HepG2 (cell line): ENCODE results near the gene ACP7. TPM values are rescaled to one million over a fixed set of nuclear protein-coding genes. Genes with fewer than 3 reads are reported as not detected.

Experiments used
- ATAC-seq: fragments of 200-7000 bp; cut with Tn5 transposase; 3 replicates; pipeline ENCODE4 v1.9.1; 2020; ENCODE audit warnings: mild to moderate bottlenecking, moderate library complexity
- BruUV-seq: library from RNA; stranded (reverse); fragments of 400-500 nt; replicated peaks from 2 replicates; lab custom pipeline; 2021; lab: Mats Ljungman, UMichigan
- CTCF ChIA-PET: fragments of 300-600 bp; formaldehyde crosslinking; extraction: SDS; loops from one replicate; lab custom pipeline; 2021; ENCODE audit warnings: low total read pairs, inconsistent platforms, low intra/inter-chr PET ratio; lab: Yijun Ruan, JAX
- POLR2A ChIA-PET: fragments of 350-600 bp; sonication (Branson Sonifier 250); formaldehyde crosslinking; loops from one replicate; lab custom pipeline; 2020; ENCODE audit warnings: antibody characterized with exemption, inconsistent platforms; lab: Yijun Ruan, JAX
- DNase-seq: peaks from one replicate; pipeline ENCODE4 v3.0.0-alpha.2; 2015; ENCODE audit warnings: low spot score
- FAIRE-seq: peaks from 3 replicates; lab custom pipeline; 2011; peaks lifted over from hg19 to GRCh38; lab: Jason Lieb, UNC
- H2AFZ ChIP-seq: one replicate; pipeline ENCODE4 v1.6.1; 2011; ENCODE audit warnings: low read length, inconsistent platforms
- H3K27ac ChIP-seq: fragments of 300-600 bp; 3 replicates; pipeline ENCODE4 v1.8.0; 2011; ENCODE audit warnings: mixed run types, mild to moderate bottlenecking, mixed read lengths, low read length, inconsistent platforms; ENCODE audit not compliant: insufficient read depth; ENCODE audit errors: extremely low read length
- H3K27me3 ChIP-seq, 2 experiments: fragments of 200-600 bp in 1 of 2; 2 replicates in 1 of 2; 3 replicates in 1 of 2; pipeline versions ENCODE4 v1.6.0 to v1.8.0; 2011; ENCODE audit warnings: low read length in 2 of 2, mild to moderate bottlenecking in 2 of 2, moderate library complexity in 2 of 2, inconsistent platforms in 1 of 2; ENCODE audit not compliant: insufficient read depth in 2 of 2, control insufficient read depth in 1 of 2
- H3K36me3 ChIP-seq, 2 experiments: fragments of 200-600 bp in 1 of 2; replicated peaks in 1 of 2; 2 replicates in 1 of 2; 3 replicates in 1 of 2; pipeline versions ENCODE4 v1.5.1 to v1.8.0; 2011; ENCODE audit warnings: low read length in 2 of 2, inconsistent platforms in 1 of 2; ENCODE audit not compliant: insufficient read depth in 2 of 2, control insufficient read depth in 1 of 2
- H3K4me1 ChIP-seq: 2 replicates; pipeline ENCODE4 v1.5.1; 2012; ENCODE audit warnings: low read length, inconsistent platforms; ENCODE audit not compliant: insufficient read depth
- H3K4me2 ChIP-seq: 2 replicates; pipeline ENCODE4 v1.6.0; 2011; ENCODE audit warnings: low read depth, low read length, inconsistent platforms
- H3K4me3 ChIP-seq, 3 experiments: fragments of 200-600 bp in 1 of 3; sonication (generic), shearing (Covaris generic) in 1 of 3; replicated peaks in 1 of 3; 2 replicates each; pipeline ENCODE4 v1.5.1; 2011 to 2016; ENCODE audit warnings: low read length in 3 of 3, inconsistent platforms in 2 of 3, low read depth in 2 of 3, mild to moderate bottlenecking in 2 of 3, control low read depth in 1 of 3, mixed read lengths in 1 of 3; ENCODE audit not compliant: insufficient read depth in 1 of 3
- H3K79me2 ChIP-seq: one replicate; pipeline ENCODE4 v1.6.1; 2011; ENCODE audit warnings: low read length, inconsistent platforms; ENCODE audit not compliant: insufficient read depth
- H3K9ac ChIP-seq: 2 replicates; pipeline ENCODE4 v1.6.0; 2011; ENCODE audit warnings: mild to moderate bottlenecking, low read depth, low read length, inconsistent platforms; ENCODE audit not compliant: insufficient read depth
- H3K9me3 ChIP-seq: 2 replicates; pipeline ENCODE4 v1.5.1; 2012; ENCODE audit warnings: mild to moderate bottlenecking, low read length
- H4K20me1 ChIP-seq: 2 replicates; pipeline ENCODE4 v1.6.0; 2011; ENCODE audit warnings: inconsistent platforms, mild to moderate bottlenecking, low read length, moderate library complexity; ENCODE audit not compliant: insufficient read depth
- ARID4A ChIP-seq: sonication (generic); formaldehyde crosslinking; IDR thresholded peaks from 2 replicates; pipeline ENCODE4 v1.5.0; 2020; ENCODE audit warnings: mild to moderate bottlenecking, missing genetic modification reagents, borderline replicate concordance
- FOXC1 ChIP-seq: sonication (generic); formaldehyde crosslinking; IDR thresholded peaks from 2 replicates; pipeline ENCODE4 v1.8.0; 2022; ENCODE audit warnings: mild to moderate bottlenecking, missing genetic modification reagents, borderline replicate concordance
- RORA ChIP-seq: sonication (generic); formaldehyde crosslinking; IDR thresholded peaks from 2 replicates; pipeline ENCODE4 v1.5.0; 2020; ENCODE audit warnings: mild to moderate bottlenecking, missing genetic modification reagents, moderate library complexity
- SALL1 ChIP-seq: sonication (generic); formaldehyde crosslinking; IDR thresholded peaks from 2 replicates; pipeline ENCODE4 v1.8.0; 2022; ENCODE audit warnings: mild to moderate bottlenecking, missing genetic modification reagents
- SAP130 ChIP-seq: IDR thresholded peaks from 2 replicates; pipeline ENCODE4 v1.6.1; 2016; ENCODE audit warnings: low read depth
- SIN3A ChIP-seq: IDR thresholded peaks from 2 replicates; pipeline ENCODE4 v1.6.1; 2011; ENCODE audit warnings: low read depth, mild to moderate bottlenecking, control low read depth, low read length, borderline replicate concordance
- SNRNP70 ChIP-seq: fragments of 200-400 bp; formaldehyde crosslinking; IDR thresholded peaks from 2 replicates; pipeline ENCODE4 v1.6.1; 2017; ENCODE audit warnings: mild to moderate bottlenecking, low read depth, low read length, moderate library complexity
- TBX2 ChIP-seq: sonication (generic); formaldehyde crosslinking; IDR thresholded peaks from 2 replicates; pipeline ENCODE4 v1.5.0; 2020; ENCODE audit warnings: missing genetic modification reagents, mild to moderate bottlenecking, borderline replicate concordance
- XRCC5 ChIP-seq: fragments of 200-400 bp; formaldehyde crosslinking; optimal IDR thresholded peaks from 2 replicates; pipeline ENCODE3; 2017; ENCODE audit warnings: mild to moderate bottlenecking, low read length
- ZBTB38 ChIP-seq: sonication (generic); formaldehyde crosslinking; IDR thresholded peaks from 2 replicates; pipeline ENCODE4 v1.5.1; 2020; ENCODE audit warnings: mild to moderate bottlenecking, missing genetic modification reagents
- ZNF362 ChIP-seq: sonication (generic); formaldehyde crosslinking; IDR thresholded peaks from 2 replicates; pipeline ENCODE4 v1.4.0; 2020; ENCODE audit warnings: missing genetic modification reagents, mild to moderate bottlenecking, borderline replicate concordance
- ZNF615 ChIP-seq: sonication (generic); formaldehyde crosslinking; IDR thresholded peaks from 2 replicates; pipeline ENCODE4 v1.5.0; 2020; ENCODE audit warnings: mild to moderate bottlenecking, missing genetic modification reagents, borderline replicate concordance
- ZNF740 ChIP-seq: sonication (generic); formaldehyde crosslinking; IDR thresholded peaks from 2 replicates; pipeline ENCODE4 v1.4.0; 2020; ENCODE audit warnings: missing genetic modification reagents
- WGBS: methylation state at CpG from one replicate; pipeline ENCODE4 v1.1.6; 2017; ENCODE audit warnings: low lambda C conversion rate; 5-methylcytosine and 5-hydroxymethylcytosine counted together
- in situ Hi-C: cut with HindIII; loops from 2 replicates; pipeline ENCODE4 v1.10.0; 2017; ENCODE audit warnings: low pct_unique_long_range_greater_than_20kb; ENCODE audit not compliant: extremely low pct_ligation_motif_present
- intact Hi-C: fragments of 100-400 bp; cut with micrococcal nuclease; formaldehyde crosslinking; loops from one replicate; pipeline ENCODE4 v1.10.0; 2022; ENCODE audit not compliant: unreplicated experiment
- polyA plus RNA-seq, 8 experiments: library from polyadenylated mRNA; depleted of rRNA in 3 of 8; stranded (reverse) in 7 of 8; unstranded in 1 of 8; fragments of >200 nt; fragmentation: Illumina TruSeq in 4 of 8; extraction: Trizol in 4 of 8; gene quantifications; 2 replicates each; pipeline versions ENCODE4 v1.2.1 to v1.2.3, GENCODE V29; 2011 to 2016; ENCODE audit warnings: low read depth in 4 of 8, missing spikeins in 1 of 8, mixed read lengths in 1 of 8; ENCODE audit not compliant: insufficient read depth in 1 of 8
- total RNA-seq, 5 experiments: library from RNA; depleted of rRNA; stranded (reverse); fragments of >200 nt; fragmentation: Illumina TruSeq; extraction: Trizol; gene quantifications; 2 replicates each; pipeline ENCODE4 v1.2.3, GENCODE V29; 2016; ENCODE audit warnings: low read depth in 1 of 5

Gene ACP7
- total and polyA plus RNA-seq, 2 of the 13 experiments (the other 11 are each of a cell fraction or from before 2014, with no cell fraction given) = not detected

- H3K27me3 ChIP-seq = no peaks in the 10 kb centered on the region
- peak overlapping the region; percentile 55 for H3K4me2 ChIP-seq
- peak overlapping the region in 1 of 3 experiments; percentile 45; a peak in 2 of 6 replicates for H3K4me3 ChIP-seq
- peaks cover 1 to 8% of the 10 kb centered on the region in 2 experiments; a peak in 2 of 5 replicates for H3K36me3 ChIP-seq
- BruUV-seq = no TSS peak
- DNase-seq (peak; percentile 27), FAIRE-seq (no peak), ATAC-seq (peak; percentile 62)
- H2AFZ ChIP-seq = no peak overlapping the region
- ChIA-PET CTCF (no interaction called here), POLR2A (interaction anchor here (3.6 kb wide), 1 partner anchor 12 kb away, joined by 26 read pairs; no protein-coding TSS in a partner anchor)
- H3K9me3 ChIP-seq = no peaks in the 10 kb centered on the region
- in situ Hi-C loops = no loop called here
- H3K27ac ChIP-seq = peak overlapping the region; percentile 66
- intact Hi-C loops = loop anchor here (5.0 kb wide), 1 partner anchor 35 kb away; no protein-coding TSS in a partner anchor
- H3K79me2 ChIP-seq = peaks cover 47% of the 10 kb centered on the region
- H3K9ac ChIP-seq = peak overlapping the region; percentile 10; the same call in 1 of the 2 replicates
- WGBS = 28% methylated on average over 18 of the region's 23 CpGs
- peaks cover 18% of the 10 kb centered on the region; the same call in 1 of the 2 replicates for H4K20me1 ChIP-seq
- peaks cover 54% of the 10 kb centered on the region for H3K4me1 ChIP-seq
- TF ChIP-seq ARID4A (CRISPR knock-in tag) (peak; percentile 29; the same call in 1 of the 2 replicates), TBX2 (CRISPR knock-in tag) (0 out of 2 replicates have a peak, but pooled peaks have one; percentile 15), FOXC1 (CRISPR knock-in tag) (peak; percentile 42; the same call in 1 of the 2 replicates), ZNF362 (CRISPR knock-in tag) (0 out of 2 replicates have a peak, but pooled peaks have one; percentile 23), RORA (CRISPR knock-in tag) (no peak), XRCC5 (no peak), SNRNP70 (no peak), ZNF615 (CRISPR knock-in tag) (no peak), SALL1 (0 out of 2 replicates have a peak, but pooled peaks have one; percentile 13), ZBTB38 (peak; percentile 39; the same call in 1 of the 2 replicates), SAP130 (CRISPR knock-in tag) (0 out of 2 replicates have a peak, but pooled peaks have one; percentile 11), ZNF740 (CRISPR knock-in tag) (peak; percentile 40; the same call in 1 of the 2 replicates), SIN3A (0 out of 2 replicates have a peak, but pooled peaks have one; percentile 43)
Measured at GRCh38 chr19:39157275-39157996, 73.3 kb downstream of the ACP7 start.
